HG02798 (cell line): Measurements from ENCODE around the gene IGFL3.
"Not testable (repeated sequence)": the region's sequence is repeated elsewhere in the genome, so short reads cannot be mapped to it uniquely, and the experiment has no call there.

Experiments used
- ATAC-seq: cut with Tn5 transposase; IDR thresholded peaks from one replicate; pipeline ENCODE4 v1.9.1; 2021; ENCODE audit warnings: mild to moderate bottlenecking; ENCODE audit not compliant: unreplicated experiment, poor library complexity

Gene IGFL3

DNA sequence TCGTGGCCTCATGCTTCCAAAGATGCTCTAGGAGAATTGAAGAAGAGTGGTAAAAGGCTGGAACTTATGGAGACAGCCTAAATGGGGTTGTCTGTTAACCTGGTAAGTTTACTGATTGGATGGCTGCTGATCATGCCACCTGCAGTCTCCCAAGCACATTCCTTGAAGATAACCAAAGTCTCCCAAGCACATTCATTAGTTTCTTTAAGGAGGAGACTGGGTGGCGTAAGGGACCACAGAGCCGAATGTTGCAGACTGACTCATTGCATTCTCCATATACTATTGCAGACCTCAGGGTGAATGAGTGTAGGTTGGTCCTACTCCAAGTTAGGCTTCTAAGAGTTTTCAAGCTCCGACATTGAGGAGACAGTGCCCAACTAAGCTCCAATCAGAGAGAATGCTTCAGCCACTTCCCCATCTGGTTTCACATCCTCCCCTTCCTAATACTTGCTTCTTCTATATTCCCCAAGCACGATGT is at the start of gene IGFL3:
IGFL3 (minus strand) TSS at position 51 of the 478 bp plus-strand sequence; CDS start at position 12, 39 bp downstream.
- no peak for ATAC-seq

DNA sequence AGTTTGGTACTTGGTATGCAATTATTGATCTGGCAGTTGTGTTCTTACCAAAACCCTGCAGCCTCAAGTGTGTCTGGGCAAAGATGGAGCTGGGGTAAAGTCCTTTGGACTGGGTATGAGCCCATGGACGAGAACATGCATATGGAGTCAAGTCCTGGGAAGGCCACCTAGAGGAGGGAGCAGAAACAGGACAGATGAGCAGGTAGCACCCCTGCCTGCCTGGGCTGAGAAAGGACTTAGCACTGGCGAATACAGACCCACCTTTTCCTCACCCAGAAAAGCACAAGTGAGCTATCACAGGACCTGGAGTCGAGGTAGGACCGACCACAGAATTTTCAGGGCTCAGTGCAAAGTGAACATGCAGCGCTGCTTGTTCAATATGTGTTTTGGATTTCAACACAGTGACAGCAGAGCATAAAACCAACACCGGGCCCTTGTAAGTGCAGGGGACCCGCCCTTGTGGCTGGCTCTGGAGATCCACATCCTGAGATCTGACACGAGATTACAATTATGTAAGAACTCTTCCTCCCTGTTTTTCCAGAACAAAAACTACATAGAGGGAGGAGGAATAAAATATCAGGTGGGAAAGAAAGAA is 49.5 kb upstream of the IGFL3 start:
- no peak for ATAC-seq

DNA sequence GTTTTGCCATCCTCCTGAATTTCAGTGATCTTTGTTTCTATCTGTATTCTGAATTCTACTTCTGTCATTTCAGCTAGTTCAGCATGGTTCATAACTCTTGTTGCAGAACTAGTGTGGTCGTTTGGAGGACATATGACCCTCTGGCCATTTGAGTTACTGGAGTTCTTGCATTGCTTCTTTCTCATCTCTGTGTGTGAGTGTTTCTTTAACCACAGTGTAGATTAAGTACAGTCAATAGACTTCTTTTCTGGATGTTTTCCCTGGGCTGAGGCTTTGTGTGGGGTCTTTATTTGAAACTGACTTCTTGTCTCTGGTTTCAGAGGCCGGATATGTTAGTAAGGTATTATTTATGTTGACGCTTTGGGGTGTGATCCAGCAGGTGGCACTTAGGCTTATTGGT is 38.2 kb upstream of the IGFL3 start:
- ATAC-seq, result no peak

DNA sequence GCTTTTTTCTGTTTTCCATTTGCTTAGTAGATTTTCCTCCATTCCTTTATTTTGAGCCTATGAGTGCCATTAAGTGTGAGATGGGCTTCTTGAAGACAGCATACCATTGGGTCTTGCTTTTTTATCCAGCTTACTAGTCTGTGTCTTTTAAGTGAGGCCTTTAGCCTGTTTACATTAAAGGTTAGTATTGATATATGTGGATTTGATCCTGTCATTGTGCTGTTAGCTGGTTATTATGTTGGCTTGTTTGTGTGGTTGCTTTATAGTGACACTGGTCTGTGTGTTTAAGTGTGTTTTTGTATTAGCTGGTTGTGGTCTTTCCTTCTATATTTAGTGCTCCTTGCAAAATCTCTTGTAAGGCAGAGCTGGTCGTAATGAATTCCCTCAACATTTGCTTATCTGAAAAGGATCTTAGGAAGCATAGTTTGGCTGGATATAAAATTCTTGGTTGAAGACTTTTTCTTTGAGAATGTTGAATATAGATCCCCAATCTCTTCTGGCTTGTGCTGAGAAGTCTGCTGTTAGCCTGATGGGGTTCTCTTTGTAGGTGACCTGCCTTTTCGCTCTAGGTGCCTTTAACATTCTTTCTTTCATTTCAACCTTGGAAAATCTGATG is 37.3 kb upstream of the IGFL3 start:
- not testable (repeated sequence) for ATAC-seq

DNA sequence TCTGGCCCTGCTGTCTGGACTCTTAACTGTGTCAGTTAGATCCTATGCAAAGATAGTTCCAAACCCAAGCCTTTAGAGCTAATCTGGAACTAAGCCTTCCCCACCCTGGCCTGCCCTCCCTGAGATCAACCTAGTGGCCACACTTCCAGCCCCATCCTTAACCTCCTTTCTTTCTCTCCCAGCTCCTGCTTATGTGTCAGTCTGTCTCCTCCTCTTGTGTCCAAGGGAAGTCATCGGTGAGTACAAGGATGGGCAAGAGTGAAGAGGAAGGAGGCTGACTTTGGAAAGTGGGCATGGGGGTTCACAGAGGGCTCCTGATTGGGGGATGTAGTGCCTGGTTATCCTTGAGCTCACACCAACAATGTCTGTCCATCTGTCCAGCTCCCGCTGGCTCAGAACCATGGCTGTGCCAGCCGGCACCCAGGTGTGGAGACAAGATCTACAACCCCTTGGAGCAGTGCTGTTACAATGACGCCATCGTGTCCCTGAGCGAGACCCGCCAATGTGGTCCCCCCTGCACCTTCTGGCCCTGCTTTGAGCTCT is 35.8 kb upstream of the IGFL3 start:
- ATAC-seq, result no peak

DNA sequence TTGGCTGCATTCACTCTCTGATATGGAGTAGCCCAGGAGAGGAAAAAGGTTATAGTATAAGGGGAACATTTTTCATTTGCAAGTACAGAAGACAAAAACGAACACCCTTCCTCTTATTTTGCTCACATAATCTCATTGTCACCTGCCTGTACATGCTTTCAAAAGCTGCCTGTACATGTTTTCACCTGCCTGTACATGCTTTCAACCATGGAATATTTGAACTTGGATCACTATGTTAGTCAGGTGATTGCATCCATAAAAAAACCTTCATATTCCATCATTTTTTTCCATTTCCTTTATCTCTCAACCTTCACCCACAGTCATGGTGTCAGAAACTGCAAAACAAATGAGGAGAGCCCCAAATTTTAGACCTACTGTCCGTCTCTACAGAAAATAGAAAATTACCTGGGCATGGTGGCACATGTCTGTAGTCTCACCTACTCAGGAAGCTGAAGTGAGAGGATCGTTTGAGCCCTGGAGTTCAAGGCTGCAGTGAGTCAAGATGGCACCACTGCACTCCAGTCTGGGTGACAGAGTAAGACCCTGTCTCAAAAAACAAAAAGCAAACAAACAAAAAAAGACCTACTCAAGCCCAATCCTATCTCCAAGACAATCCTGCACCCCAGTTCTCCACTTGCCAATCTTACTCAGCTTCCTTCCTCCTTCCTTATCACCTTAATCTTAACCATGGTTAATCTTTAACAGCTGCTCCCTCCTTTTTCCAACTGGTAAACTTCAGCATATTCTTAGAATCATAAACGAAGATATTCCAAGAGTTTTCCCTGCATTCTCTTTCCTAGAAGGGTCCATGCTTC is 35.1 kb upstream of the IGFL3 start:
- ATAC-seq, result no peak

DNA sequence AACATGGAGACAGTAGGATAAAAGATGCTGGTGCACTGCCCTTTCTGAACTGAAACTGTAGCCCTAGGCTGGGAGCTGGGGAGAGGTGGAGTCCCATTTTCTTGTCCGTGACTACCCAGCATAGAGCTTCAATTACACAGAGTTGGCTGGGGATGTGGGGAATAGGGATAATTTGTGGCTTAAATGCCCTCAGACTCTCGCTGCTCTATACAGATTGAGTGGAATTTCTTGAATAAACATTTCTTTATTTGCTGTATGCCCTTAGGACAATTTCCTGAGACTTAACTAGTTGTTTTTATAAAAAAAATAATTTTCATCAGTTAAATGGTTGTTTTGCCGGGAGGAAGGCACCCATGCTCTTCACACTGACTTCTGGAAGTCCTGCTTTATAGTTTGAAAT is 30.7 kb upstream of the IGFL3 start:
- ATAC-seq, result no peak

DNA sequence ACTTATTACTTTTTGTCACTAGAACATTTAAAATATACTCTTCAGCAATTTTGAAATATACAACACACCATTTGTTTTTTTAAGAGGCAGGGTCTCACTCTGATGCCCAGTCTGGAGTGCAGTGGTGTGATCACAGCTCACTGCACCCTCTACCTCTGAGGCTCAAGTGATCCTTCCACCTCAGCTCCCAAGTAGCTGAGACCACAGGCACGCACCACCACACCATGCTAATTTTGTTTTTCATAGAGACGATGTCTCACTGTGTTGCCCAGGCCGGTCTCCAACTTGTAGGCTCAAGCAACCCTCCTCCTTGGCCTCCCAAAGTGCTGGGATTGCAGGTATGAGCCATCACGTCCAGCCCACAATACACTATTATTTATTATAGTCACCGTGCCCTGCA is 26.1 kb upstream of the IGFL3 start:
- no peak for ATAC-seq

DNA sequence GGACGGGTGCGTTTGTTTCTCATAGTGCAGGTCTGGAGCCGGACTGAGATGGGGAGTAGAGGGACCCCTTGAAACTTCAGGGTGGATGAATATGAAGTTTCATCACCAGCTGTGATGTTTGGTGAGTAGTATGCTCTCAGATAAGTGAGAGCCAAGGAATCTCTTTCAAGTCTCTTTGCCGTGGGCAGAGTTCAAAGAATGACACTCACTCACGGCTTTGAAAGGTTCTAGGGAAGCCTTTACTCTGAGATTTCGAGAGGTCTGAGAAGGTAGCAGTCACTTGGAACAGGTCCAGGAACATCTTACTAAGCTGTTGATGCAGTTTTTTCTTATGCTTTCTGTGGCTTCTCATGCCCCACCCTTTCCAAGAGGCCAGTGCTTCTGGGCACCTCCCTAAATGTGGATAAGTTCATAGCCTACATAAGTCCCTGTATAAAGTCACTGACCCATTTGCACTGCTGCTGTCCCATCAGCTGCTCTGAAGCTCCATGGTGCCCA is 23.4 kb upstream of the IGFL3 start, which contains the start of gene IGFL2:
IGFL2 (plus strand) TSS at position 448 of the 498 bp plus-strand sequence; CDS start at position 489, 41 bp downstream.
- ATAC-seq, result no peak

DNA sequence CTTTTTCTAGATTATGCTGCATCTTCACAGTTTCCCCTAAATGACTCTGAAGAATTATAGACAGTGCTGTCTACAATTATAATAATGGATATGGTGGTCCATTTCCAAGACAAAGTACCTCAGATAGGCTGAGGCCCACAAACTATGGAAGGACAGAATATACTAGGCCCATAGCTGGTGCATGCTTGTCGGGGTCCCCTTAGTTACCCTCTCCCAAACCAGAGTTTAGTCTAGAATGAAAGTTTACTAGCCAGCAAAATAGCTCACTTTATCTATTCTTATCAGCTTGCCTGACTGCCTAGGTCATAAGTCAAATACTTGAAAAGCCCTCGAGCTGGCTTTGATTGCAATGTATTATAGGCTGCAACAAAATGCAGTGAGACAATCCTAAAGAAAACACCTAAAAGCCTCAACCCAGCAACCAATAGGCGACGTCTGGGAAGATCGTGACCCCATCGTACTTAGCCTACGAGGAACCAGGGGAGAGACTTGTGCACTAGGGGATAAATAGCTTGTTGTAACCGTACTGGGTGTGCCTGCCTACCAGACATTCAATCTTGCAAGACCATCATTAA is 22.8 kb upstream of the IGFL3 start:
- no peak for ATAC-seq

DNA sequence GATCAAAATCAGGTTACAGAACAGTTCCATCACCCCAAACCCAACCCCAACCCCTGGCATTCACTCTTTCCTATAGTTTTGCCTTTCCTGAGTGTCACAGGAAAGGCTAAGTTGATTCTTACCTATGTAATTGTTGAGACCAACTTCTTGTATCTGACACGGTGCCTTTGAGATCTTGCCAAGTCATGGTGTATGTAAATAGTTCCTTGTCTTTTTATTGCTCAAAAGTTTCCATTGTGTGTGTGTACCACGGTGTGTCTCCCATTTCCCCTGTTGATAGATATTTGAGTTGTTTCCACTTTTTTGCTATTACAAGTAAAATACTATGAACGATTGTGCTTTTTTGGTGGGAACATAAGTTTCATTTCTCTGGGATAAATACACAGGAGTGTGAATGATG is 20.3 kb upstream of the IGFL3 start:
- ATAC-seq, result no peak

DNA sequence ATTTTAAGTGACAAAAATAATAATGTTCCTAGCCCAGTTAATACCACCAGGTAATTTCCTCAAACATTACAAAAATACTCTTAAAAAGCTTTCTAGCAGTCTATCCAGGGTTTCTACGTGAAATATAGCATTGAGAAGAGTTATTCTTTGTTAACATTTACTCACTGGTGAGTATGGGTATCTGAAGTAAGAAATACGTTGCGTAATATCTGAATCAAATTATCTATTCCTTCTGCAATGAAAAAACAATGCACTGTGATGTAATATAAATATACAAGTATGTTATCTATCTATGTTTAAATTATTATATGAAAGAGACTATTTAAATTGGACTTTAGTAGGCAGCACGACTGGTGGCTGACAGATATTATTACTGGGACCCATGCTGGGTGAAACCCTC is 17.8 kb upstream of the IGFL3 start:
- no peak for ATAC-seq

DNA sequence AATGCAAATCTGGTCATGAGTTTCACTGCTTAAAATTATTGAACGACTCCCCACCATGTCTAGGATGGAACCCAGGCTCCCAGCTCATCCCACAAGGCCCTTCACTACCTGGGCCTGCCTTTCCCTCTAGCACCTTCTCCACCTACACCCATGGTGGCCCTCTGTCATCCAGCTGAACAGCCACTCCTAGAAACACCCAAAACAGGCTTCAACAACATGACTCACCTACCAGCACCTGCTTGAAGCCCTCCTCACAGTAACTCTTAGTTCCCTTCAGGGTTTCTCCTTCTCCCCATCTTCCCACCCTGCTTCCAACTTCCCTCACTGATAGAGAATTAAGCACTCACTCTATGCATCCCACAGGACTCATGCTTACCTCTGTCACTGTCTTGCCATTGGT is 16.9 kb upstream of the IGFL3 start:
- ATAC-seq, result no peak

DNA sequence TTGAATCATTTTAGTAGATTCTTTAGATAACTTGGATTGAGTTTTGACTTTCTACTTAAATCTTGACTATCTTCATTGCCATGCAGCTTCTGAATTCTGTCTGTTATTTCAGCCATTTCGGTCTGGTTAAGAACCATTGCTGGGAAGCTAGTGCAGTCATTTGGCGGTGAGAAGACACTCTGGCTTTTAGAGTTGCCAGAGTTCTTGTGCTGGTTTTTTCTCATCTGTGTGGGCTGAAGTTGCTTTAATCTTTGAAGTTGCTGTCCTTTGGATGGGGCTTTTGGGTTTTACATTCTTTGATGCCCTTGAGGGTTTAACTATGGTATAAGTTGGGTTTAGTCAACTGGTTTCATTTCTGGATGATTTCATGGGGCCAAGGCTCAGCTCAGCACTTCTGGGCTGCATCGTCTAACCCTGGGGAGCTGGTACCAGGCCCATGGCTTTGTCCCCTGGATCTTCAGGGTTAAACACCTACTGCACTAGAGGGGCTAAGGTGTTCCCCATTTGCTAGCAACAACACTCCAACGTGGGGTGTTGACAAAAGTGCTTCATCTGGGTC is 13.5 kb upstream of the IGFL3 start:
- no peak for ATAC-seq

DNA sequence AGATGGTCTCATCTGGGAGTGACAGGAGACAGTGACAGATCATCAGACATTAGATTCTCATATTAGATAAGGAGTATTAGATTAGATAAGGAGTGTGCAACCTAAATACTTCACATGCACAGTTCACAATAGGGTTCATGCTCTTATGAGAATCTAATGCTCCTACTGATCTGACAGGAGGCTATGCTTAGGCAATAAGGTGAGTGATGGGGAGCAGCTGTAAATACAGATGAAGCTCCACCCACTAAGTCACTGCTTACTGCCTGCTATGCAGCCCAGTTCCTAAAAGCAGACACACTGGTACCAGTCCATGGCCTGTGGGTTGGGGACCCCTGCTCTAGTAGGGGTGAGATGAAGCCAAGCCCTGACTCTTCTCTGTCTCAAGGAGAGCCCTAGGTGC is 10.0 kb upstream of the IGFL3 start:
- ATAC-seq, result no peak

DNA sequence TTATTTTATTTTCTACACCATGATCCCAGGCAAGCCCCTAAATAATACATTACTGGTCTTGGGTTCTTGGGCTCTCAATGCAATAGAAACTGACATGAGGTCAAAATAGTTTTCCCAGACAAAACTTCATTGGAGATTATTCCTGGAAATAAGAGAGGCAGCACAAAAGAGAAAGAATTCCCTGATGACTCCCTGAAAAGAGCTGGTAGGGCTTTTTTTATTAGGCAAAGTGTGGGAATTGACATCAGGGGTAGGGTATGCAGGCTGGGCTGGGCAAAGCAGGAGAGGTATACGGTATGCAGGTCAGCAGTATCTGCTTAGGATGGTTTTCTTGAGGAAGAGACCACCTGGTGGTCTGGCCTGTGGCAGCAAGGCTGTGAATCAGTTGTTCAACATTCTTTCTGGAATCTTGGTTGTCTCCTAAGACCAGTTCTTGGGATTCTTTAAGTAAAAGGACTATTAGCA is 9.3 kb upstream of the IGFL3 start:
- ATAC-seq, result no peak

DNA sequence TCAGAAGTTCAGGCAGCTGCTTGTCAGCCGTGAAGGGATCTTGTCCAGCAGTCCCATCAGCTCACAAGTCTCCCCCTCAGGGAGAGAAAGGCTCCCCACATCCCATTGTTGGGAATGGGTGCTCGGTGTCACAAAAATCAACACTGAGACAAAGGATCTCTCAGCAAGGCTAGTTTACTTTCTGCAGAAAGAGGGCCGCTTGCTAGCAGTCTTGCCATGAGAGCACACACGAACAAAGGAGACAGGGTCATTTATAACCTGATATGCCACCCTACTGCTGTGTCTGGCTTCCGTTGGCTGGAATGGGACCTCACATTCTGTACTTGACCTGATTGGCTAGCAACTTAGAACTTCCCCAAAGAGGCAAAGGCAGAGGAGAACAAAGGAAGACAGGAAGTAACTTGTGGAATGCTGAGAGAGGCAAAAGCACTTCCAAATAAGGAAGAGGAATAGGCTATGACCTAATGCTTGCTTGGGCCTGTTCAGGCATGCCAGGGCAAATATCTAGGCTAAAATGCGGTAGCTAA is 8.7 kb upstream of the IGFL3 start:
- no peak for ATAC-seq

DNA sequence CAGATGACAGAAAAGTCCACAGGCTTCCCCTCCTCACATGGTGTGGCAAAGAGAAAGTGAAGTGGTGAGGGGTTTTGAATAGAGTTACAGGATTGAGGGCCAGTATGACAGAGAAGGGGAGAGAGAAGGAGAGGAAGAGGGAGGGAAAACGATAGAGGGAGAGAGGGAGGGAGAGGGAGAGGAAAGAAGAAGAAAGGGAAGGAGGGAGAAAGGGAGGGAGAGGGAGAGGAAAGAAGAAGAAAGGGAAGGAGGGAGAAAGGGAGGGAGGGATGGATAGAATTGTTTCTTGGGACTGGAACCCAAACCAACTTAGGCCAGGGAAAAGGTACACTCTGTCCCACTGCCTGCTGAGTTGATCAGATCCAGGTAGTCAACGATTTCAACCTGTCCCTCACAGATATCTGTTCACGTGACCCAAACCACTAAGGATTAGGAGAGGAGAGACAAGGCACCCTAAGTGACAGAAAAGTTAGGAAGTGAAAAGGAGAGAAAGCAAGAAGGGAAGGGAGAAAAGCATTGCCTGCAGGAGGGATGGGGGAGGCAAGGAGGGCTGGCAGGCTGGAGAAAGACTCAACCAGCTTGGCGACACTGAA is 8.1 kb upstream of the IGFL3 start:
- no peak for ATAC-seq

DNA sequence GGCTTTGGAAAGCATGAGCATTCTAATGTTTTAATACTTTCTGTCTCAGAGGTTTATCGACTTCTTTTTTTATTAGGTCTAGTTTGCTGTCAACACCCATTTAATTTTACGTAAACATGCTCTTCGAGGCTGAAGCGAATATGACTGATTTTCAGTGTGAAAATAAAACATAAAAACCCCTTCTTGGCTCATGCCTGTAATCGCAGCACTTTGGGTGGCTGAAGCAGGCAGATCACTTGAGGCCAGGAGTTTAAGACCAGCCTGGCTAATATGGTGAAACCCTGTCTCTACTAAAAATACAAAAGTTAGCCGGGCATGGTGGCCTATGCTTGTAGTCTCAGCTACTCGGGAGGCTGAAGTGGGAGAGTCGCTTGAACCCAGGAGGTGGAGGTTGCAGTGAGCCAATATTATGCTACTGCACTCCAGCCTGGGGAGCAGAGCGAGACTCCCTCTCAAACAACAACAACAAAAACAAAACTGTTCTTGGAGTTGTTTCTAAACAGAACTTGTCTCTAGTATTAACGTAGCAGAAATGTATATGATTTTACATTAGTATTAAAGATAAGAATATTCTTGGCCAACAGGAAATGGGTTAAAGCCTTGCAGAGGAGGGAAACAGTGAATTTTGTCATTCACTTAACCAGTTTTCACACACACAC is 7.1 kb upstream of the IGFL3 start:
- ATAC-seq, result no peak
